HepG2 (cell line): ENCODE data around the gene HSPA5. TPM values are rescaled to one million over a fixed set of nuclear protein-coding genes. Genes with fewer than 3 reads are reported as not detected.
A peak's percentile ranks its signal among the peaks of the same experiment; 100 is the strongest.

Experiments used
- AGO2 ChIP-seq: fragments of 200-400 bp; formaldehyde crosslinking; optimal IDR thresholded peaks from 2 replicates; pipeline ENCODE3; 2017; ENCODE audit warnings: mild to moderate bottlenecking, low read depth, low read length, moderate library complexity
- ARNT2 ChIP-seq: sonication (generic); formaldehyde crosslinking; IDR thresholded peaks from 2 replicates; pipeline ENCODE4 v1.8.0; 2022; ENCODE audit warnings: mild to moderate bottlenecking, low read depth, missing genetic modification reagents, moderate library complexity
- ASH2L ChIP-seq: fragments of 300-600, 200-600 bp; sonication (generic); IDR thresholded peaks from 2 replicates; pipeline ENCODE4 v1.7.0; 2017; ENCODE audit warnings: low read depth, mild to moderate bottlenecking, moderate library complexity, mixed read lengths, low read length; ENCODE audit not compliant: insufficient read length
- DRAP1 ChIP-seq: IDR thresholded peaks from 2 replicates; pipeline ENCODE4 v1.6.1; 2016; ENCODE audit warnings: missing genetic modification reagents, missing compliant biosample characterization
- ELK4 ChIP-seq: sonication (generic); formaldehyde crosslinking; IDR thresholded peaks from 2 replicates; pipeline ENCODE4 v1.9.0; 2021; ENCODE audit warnings: missing genetic modification reagents, borderline replicate concordance
- FOXO4 ChIP-seq: sonication (generic); formaldehyde crosslinking; conservative IDR thresholded peaks from 2 replicates; pipeline ENCODE4 v1.8.1; 2023; ENCODE audit warnings: missing genetic modification reagents
- KDM6A ChIP-seq: IDR thresholded peaks from 2 replicates; pipeline ENCODE4 v1.6.1; 2016; ENCODE audit warnings: low read depth
- KIAA2018 ChIP-seq: sonication (generic); formaldehyde crosslinking; IDR thresholded peaks from 2 replicates; pipeline ENCODE4 v1.5.0; 2020; ENCODE audit warnings: mild to moderate bottlenecking, missing genetic modification reagents, borderline replicate concordance
- NPAS2 ChIP-seq: sonication (generic); formaldehyde crosslinking; IDR thresholded peaks from 2 replicates; pipeline ENCODE4 v1.8.0; 2022; ENCODE audit warnings: mild to moderate bottlenecking, missing genetic modification reagents, borderline replicate concordance
- NR2F1 ChIP-seq, 2 experiments: fragments of 450-650 bp in 1 of 2; formaldehyde crosslinking in 1 of 2; IDR thresholded peaks; 2 replicates each; pipeline versions ENCODE4 v1.5.0 to v1.6.1; 2016 to 2020; ENCODE audit warnings: mild to moderate bottlenecking in 1 of 2, missing compliant biosample characterization in 1 of 2, missing genetic modification reagents in 1 of 2, moderate library complexity in 1 of 2
- PHB2 ChIP-seq: fragments of 450-650 bp; IDR thresholded peaks from 2 replicates; pipeline ENCODE4 v1.6.1; 2018; ENCODE audit not compliant: partially characterized antibody
- RELA ChIP-seq: sonication (generic); formaldehyde crosslinking; IDR thresholded peaks from 2 replicates; pipeline ENCODE4 v1.4.0; 2020; ENCODE audit warnings: missing genetic modification reagents
- ZNF891 ChIP-seq: sonication (generic); formaldehyde crosslinking; IDR thresholded peaks from 2 replicates; pipeline ENCODE4 v1.5.0; 2020; ENCODE audit warnings: mild to moderate bottlenecking, missing genetic modification reagents
- polyA plus RNA-seq, 8 experiments: library from polyadenylated mRNA; depleted of rRNA in 3 of 8; stranded (reverse) in 7 of 8; unstranded in 1 of 8; fragments of >200 nt; fragmentation: Illumina TruSeq in 4 of 8; extraction: Trizol in 4 of 8; gene quantifications; 2 replicates each; pipeline versions ENCODE4 v1.2.1 to v1.2.3, GENCODE V29; 2011 to 2016; ENCODE audit warnings: low read depth in 4 of 8, missing spikeins in 1 of 8, mixed read lengths in 1 of 8; ENCODE audit not compliant: insufficient read depth in 1 of 8
- total RNA-seq, 5 experiments: library from RNA; depleted of rRNA; stranded (reverse); fragments of >200 nt; fragmentation: Illumina TruSeq; extraction: Trizol; gene quantifications; 2 replicates each; pipeline ENCODE4 v1.2.3, GENCODE V29; 2016; ENCODE audit warnings: low read depth in 1 of 5
- TF ChIP-seq, protein P1 (sequence below): sonication (generic); formaldehyde crosslinking; IDR thresholded peaks from 2 replicates; pipeline ENCODE4 v1.4.0; 2020; ENCODE audit warnings: missing genetic modification reagents

HSPA5 gene
- total and polyA plus RNA-seq, 2 of the 13 experiments (the other 11 are each of a cell fraction or from before 2014, with no cell fraction given): 201 to 206 TPM

- no peak for TF ChIP-seq KIAA2018 (CRISPR knock-in tag)
- peak; percentile 93; the same call in 1 of the 2 replicates for TF ChIP-seq ZNF891 (CRISPR knock-in tag)
- no peak; the same call in 1 of the 2 replicates for TF ChIP-seq ELK4 (CRISPR knock-in tag)
- TF ChIP-seq NPAS2 (CRISPR knock-in tag): no peak
- peak; percentile 58 for TF ChIP-seq ASH2L
- peak; percentile 18 to 22; a peak in 1 of 4 replicates for TF ChIP-seq NR2F1 (CRISPR knock-in tag; IDR thresholded peaks at IDR 0.05)
- TF ChIP-seq FOXO4 (CRISPR knock-in tag): no peak
- TF ChIP-seq KDM6A (CRISPR knock-in tag): no peak
- no peak for TF ChIP-seq PHB2
- peak; percentile 97 for TF ChIP-seq DRAP1 (CRISPR knock-in tag)
- TF ChIP-seq RELA: no peak
- no peak; the same call in 1 of the 2 replicates for TF ChIP-seq ARNT2 (CRISPR knock-in tag)
- TF ChIP-seq, protein P1, sequence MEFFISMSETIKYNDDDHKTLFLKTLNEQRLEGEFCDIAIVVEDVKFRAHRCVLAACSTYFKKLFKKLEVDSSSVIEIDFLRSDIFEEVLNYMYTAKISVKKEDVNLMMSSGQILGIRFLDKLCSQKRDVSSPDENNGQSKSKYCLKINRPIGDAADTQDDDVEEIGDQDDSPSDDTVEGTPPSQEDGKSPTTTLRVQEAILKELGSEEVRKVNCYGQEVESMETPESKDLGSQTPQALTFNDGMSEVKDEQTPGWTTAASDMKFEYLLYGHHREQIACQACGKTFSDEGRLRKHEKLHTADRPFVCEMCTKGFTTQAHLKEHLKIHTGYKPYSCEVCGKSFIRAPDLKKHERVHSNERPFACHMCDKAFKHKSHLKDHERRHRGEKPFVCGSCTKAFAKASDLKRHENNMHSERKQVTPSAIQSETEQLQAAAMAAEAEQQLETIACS (CRISPR knock-in tag): no peak
- peak; percentile 98 for TF ChIP-seq AGO2
Observed at GRCh38 chr9:125241000-125241862, at the start of gene HSPA5 (continued).
